AG10803 (cell line): ENCODE results near the gene RAPGEF1.

Experiments
- DNase-seq: peaks from one replicate; pipeline ENCODE4 v3.0.0; 2010; ENCODE audit warnings: low read depth
- H3K4me3 ChIP-seq: 2 replicates; pipeline ENCODE4 v1.5.1; 2011; ENCODE audit warnings: mild to moderate bottlenecking, low read length, control low read depth
- CTCF ChIP-seq: conservative IDR thresholded peaks from 2 replicates; pipeline ENCODE4 v1.5.1; 2011; ENCODE audit warnings: mild to moderate bottlenecking, low read length, control low read depth, inconsistent platforms

Gene RAPGEF1

GRCh38 chr9:131739959-131740648 is at the start of gene RAPGEF1:
RAPGEF1 (minus strand) TSS chr9:131740076; CDS start chr9:131739830, 246 bp downstream.
- TF ChIP-seq CTCF: peak; percentile 52
- DNase-seq: peak; percentile 35
- peak within 1 kb of the TSS; percentile 79 for H3K4me3 ChIP-seq

- no peak overlapping the region for H3K4me3 ChIP-seq
- no peak for DNase-seq
- no peak for TF ChIP-seq CTCF
These were observed 49.0 kb upstream of the RAPGEF1 start for GRCh38 chr9:131788851-131789250.

GRCh38 chr9:131787838-131788237 is 48.0 kb upstream of the RAPGEF1 start:
- no peak overlapping the region for H3K4me3 ChIP-seq
- no peak for TF ChIP-seq CTCF
- DNase-seq: no peak

- no peak overlapping the region for H3K4me3 ChIP-seq
- DNase-seq: no peak
- no peak for TF ChIP-seq CTCF
These were observed 45.0 kb upstream of the RAPGEF1 start for GRCh38 chr9:131784748-131785501.

GRCh38 chr9:131781069-131781468 is 41.2 kb upstream of the RAPGEF1 start:
- no peak overlapping the region for H3K4me3 ChIP-seq
- DNase-seq: no peak
- no peak for TF ChIP-seq CTCF

- DNase-seq: peak; percentile 15
- no peak for TF ChIP-seq CTCF
- no peak overlapping the region for H3K4me3 ChIP-seq
These were observed 36.6 kb upstream of the RAPGEF1 start for GRCh38 chr9:131776473-131776872.

- no peak for TF ChIP-seq CTCF
- DNase-seq: no peak
- no peak overlapping the region for H3K4me3 ChIP-seq
These were observed 36.2 kb upstream of the RAPGEF1 start for GRCh38 chr9:131776036-131776435.
